Measurements from ENCODE around the gene ZNRF2. TPM values are rescaled to one million over a fixed set of nuclear protein-coding genes. Genes with fewer than 3 reads are reported as not detected.

The ZNRF2 gene
- total and polyA plus RNA-seq, 10 of the 15 experiments (the other 5 are each of a cell fraction or from before 2014, with no cell fraction given), result 1.2 to 20.4 (median 9.5) TPM

GRCh38 chr7:30322271-30323005 is 38.0 kb downstream of the ZNRF2 start (continued):
- no peak for TF ChIP-seq IRF3 (IDR thresholded peaks at IDR 0.05)
- TF ChIP-seq GABPA (IDR thresholded peaks at IDR 0.05; ENCODE audit: low read depth), result no peak
- TF ChIP-seq FOS (IDR thresholded peaks at IDR 0.05; ENCODE audit: borderline replicate concordance, extremely low read depth, insufficient read length), result no peak
- TF ChIP-seq RCOR1 (conservative IDR thresholded peaks at IDR 0.05; ENCODE audit: low read depth, low read length), result no peak
- no peak for TF ChIP-seq NR2F1 (conservative IDR thresholded peaks at IDR 0.05)
- no peak for TF ChIP-seq REST (IDR thresholded peaks at IDR 0.05; ENCODE audit: low read depth, low read length)
- no peak for TF ChIP-seq ZSCAN29 (IDR thresholded peaks at IDR 0.05)
- no peak for TF ChIP-seq DPF2 (IDR thresholded peaks at IDR 0.05)
- no peak for TF ChIP-seq ZNF592 (IDR thresholded peaks at IDR 0.05)
- TF ChIP-seq RAD21 (IDR thresholded peaks at IDR 0.05; ENCODE audit: insufficient read depth, low read depth, low read length), result no peak
- TF ChIP-seq SMARCA5 (IDR thresholded peaks at IDR 0.05), result no peak
- no peak for TF ChIP-seq BACH1 (IDR thresholded peaks at IDR 0.05; ENCODE audit: borderline replicate concordance)
- TF ChIP-seq SREBF1 (IDR thresholded peaks at IDR 0.05; ENCODE audit: low read length), result no peak
- TF ChIP-seq FOXM1 (IDR thresholded peaks at IDR 0.05; ENCODE audit: low read depth, low read length), result no peak
- no peak for TF ChIP-seq MLLT1 (IDR thresholded peaks at IDR 0.05)
- no peak for TF ChIP-seq GATAD2B (conservative IDR thresholded peaks at IDR 0.05; ENCODE audit: low read depth)
- TF ChIP-seq SIX5 (IDR thresholded peaks at IDR 0.05; ENCODE audit: low read depth, low read length, severe bottlenecking), result no peak
- TF ChIP-seq ZBED1 (IDR thresholded peaks at IDR 0.05; ENCODE audit: borderline replicate concordance), result 0 out of 2 replicates have a peak, but pooled peaks have one; percentile 31
- 0 out of 2 replicates have a peak, but pooled peaks have one; percentile 49 for TF ChIP-seq POLR2AphosphoS5 (IDR thresholded peaks at IDR 0.05; ENCODE audit: low read length)
- TF ChIP-seq NFXL1 (IDR thresholded peaks at IDR 0.05; ENCODE audit: borderline replicate concordance), result no peak

Measured in GM12878 (cell line).